Measurements from ENCODE around the gene CRIM1. TPM values are rescaled to one million over a fixed set of nuclear protein-coding genes. Genes with fewer than 3 reads are reported as not detected.

Gene CRIM1
- total and polyA plus RNA-seq, 2 experiments from 2014 or later, result 10.5 to 36.4 TPM

DNA sequence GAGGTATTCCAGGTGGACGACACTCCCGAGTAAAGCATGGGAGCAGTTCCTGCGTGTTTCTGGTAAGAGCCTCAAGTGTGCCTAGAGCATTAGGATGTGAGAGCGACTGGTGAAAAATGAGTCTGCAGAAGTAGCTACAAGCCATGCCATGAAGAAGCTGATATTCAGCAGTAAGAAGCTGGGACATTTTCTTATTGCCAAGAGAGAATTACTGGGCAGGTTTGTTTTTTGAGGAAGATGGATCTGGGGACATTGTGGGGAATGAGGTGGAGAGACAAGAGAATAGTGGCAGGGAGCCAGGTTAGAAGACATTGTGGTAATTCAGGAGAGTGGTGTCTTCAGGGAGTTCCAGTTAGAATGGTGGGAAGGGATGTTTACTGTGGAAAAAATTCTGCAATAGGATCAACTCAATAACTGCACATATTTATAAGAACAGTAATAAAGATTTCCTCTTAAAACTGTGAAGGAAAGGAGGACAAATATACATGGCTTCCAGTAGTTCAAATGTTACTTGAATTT lies 38.2 kb downstream of the CRIM1 start:
- Mint-ChIP-seq H3K9me3 (no peaks in the 10 kb centered on the region), H3K27me3 (ENCODE audit: insufficient read depth, low read depth, poor library complexity) (peaks cover 1% of the 10 kb centered on the region), H3K27ac (no peak overlapping the region; the same call in 1 of the 2 replicates), H3K4me1 (peaks cover 36% of the 10 kb centered on the region), H3K36me3 (ENCODE audit: low read depth) (no peaks in the 10 kb centered on the region; the same call in 2 of the 3 replicates), H3K4me3 (no peak overlapping the region)
- Histone ChIP-seq H3K9me2 (ENCODE audit: insufficient read depth) (no peaks in the 10 kb centered on the region), H3K27ac (ENCODE audit: low read depth) (no peak overlapping the region; the same call in 1 of the 2 replicates), H3K79me2 (replicated peaks; ENCODE audit: insufficient read depth) (peaks cover 94% of the 10 kb centered on the region), H3K36me3 (ENCODE audit: insufficient read depth) (no peaks in the 10 kb centered on the region), H2AFZ (no peak overlapping the region), H3F3A (replicated peaks; ENCODE audit: low read depth) (no peaks in the 10 kb centered on the region), H3K4me2 (no peak overlapping the region), H3K4me3 (no peak overlapping the region), H4K20me1 (replicated peaks; ENCODE audit: insufficient read depth) (no peaks in the 10 kb centered on the region; the same call in 1 of the 2 replicates), H3K4me1 (ENCODE audit: insufficient read depth) (peaks cover 67% of the 10 kb centered on the region), H3K27me3 (ENCODE audit: insufficient read depth) (no peaks in the 10 kb centered on the region)
- ATAC-seq (no peak), DNase-seq (ENCODE audit: low spot score) (no peak)
- TF ChIP-seq ZNF331 (CRISPR knock-in tag; IDR thresholded peaks at IDR 0.05; ENCODE audit: low read depth) (no peak), STAT1 (IDR thresholded peaks at IDR 0.05; ENCODE audit: unreplicated experiment) (no peak), EZH2phosphoT487 (IDR thresholded peaks at IDR 0.05; ENCODE audit: unreplicated experiment) (no peak), JUNB (IDR thresholded peaks at IDR 0.05; ENCODE audit: unreplicated experiment) (no peak), NANOG (IDR thresholded peaks at IDR 0.05; ENCODE audit: borderline replicate concordance) (no peak), ZNF114 (CRISPR knock-in tag; IDR thresholded peaks at IDR 0.05) (no peak), POLR2AphosphoS5 (IDR thresholded peaks at IDR 0.05; ENCODE audit: low read depth) (no peak), EZH2 (IDR thresholded peaks at IDR 0.05; ENCODE audit: low read depth, unreplicated experiment) (no peak), CREB1 (CRISPR knock-in tag; IDR thresholded peaks at IDR 0.05; ENCODE audit: low read depth) (no peak)
- TF ChIP-seq, protein P1, sequence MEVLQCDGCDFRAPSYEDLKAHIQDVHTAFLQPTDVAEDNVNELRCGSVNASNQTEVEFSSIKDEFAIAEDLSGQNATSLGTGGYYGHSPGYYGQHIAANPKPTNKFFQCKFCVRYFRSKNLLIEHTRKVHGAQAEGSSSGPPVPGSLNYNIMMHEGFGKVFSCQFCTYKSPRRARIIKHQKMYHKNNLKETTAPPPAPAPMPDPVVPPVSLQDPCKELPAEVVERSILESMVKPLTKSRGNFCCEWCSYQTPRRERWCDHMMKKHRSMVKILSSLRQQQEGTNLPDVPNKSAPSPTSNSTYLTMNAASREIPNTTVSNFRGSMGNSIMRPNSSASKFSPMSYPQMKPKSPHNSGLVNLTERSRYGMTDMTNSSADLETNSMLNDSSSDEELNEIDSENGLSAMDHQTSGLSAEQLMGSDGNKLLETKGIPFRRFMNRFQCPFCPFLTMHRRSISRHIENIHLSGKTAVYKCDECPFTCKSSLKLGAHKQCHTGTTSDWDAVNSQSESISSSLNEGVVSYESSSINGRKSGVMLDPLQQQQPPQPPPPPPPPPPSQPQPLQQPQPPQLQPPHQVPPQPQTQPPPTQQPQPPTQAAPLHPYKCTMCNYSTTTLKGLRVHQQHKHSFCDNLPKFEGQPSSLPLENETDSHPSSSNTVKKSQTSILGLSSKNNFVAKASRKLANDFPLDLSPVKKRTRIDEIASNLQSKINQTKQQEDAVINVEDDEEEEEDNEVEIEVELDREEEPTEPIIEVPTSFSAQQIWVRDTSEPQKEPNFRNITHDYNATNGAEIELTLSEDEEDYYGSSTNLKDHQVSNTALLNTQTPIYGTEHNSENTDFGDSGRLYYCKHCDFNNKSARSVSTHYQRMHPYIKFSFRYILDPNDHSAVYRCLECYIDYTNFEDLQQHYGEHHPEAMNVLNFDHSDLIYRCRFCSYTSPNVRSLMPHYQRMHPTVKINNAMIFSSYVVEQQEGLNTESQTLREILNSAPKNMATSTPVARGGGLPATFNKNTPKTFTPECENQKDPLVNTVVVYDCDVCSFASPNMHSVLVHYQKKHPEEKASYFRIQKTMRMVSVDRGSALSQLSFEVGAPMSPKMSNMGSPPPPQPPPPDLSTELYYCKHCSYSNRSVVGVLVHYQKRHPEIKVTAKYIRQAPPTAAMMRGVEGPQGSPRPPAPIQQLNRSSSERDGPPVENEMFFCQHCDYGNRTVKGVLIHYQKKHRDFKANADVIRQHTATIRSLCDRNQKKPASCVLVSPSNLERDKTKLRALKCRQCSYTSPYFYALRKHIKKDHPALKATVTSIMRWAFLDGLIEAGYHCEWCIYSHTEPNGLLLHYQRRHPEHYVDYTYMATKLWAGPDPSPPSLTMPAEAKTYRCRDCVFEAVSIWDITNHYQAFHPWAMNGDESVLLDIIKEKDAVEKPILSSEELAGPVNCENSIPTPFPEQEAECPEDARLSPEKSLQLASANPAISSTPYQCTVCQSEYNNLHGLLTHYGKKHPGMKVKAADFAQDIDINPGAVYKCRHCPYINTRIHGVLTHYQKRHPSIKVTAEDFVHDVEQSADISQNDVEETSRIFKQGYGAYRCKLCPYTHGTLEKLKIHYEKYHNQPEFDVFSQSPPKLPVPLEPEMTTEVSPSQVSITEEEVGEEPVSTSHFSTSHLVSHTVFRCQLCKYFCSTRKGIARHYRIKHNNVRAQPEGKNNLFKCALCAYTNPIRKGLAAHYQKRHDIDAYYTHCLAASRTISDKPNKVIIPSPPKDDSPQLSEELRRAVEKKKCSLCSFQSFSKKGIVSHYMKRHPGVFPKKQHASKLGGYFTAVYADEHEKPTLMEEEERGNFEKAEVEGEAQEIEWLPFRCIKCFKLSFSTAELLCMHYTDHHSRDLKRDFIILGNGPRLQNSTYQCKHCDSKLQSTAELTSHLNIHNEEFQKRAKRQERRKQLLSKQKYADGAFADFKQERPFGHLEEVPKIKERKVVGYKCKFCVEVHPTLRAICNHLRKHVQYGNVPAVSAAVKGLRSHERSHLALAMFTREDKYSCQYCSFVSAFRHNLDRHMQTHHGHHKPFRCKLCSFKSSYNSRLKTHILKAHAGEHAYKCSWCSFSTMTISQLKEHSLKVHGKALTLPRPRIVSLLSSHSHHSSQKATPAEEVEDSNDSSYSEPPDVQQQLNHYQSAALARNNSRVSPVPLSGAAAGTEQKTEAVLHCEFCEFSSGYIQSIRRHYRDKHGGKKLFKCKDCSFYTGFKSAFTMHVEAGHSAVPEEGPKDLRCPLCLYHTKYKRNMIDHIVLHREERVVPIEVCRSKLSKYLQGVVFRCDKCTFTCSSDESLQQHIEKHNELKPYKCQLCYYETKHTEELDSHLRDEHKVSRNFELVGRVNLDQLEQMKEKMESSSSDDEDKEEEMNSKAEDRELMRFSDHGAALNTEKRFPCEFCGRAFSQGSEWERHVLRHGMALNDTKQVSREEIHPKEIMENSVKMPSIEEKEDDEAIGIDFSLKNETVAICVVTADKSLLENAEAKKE (CRISPR knock-in tag; IDR thresholded peaks at IDR 0.05), result no peak
- TF ChIP-seq, protein P2, sequence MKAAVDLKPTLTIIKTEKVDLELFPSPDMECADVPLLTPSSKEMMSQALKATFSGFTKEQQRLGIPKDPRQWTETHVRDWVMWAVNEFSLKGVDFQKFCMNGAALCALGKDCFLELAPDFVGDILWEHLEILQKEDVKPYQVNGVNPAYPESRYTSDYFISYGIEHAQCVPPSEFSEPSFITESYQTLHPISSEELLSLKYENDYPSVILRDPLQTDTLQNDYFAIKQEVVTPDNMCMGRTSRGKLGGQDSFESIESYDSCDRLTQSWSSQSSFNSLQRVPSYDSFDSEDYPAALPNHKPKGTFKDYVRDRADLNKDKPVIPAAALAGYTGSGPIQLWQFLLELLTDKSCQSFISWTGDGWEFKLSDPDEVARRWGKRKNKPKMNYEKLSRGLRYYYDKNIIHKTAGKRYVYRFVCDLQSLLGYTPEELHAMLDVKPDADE (IDR thresholded peaks at IDR 0.05), result no peak
- TF ChIP-seq, protein P3, sequence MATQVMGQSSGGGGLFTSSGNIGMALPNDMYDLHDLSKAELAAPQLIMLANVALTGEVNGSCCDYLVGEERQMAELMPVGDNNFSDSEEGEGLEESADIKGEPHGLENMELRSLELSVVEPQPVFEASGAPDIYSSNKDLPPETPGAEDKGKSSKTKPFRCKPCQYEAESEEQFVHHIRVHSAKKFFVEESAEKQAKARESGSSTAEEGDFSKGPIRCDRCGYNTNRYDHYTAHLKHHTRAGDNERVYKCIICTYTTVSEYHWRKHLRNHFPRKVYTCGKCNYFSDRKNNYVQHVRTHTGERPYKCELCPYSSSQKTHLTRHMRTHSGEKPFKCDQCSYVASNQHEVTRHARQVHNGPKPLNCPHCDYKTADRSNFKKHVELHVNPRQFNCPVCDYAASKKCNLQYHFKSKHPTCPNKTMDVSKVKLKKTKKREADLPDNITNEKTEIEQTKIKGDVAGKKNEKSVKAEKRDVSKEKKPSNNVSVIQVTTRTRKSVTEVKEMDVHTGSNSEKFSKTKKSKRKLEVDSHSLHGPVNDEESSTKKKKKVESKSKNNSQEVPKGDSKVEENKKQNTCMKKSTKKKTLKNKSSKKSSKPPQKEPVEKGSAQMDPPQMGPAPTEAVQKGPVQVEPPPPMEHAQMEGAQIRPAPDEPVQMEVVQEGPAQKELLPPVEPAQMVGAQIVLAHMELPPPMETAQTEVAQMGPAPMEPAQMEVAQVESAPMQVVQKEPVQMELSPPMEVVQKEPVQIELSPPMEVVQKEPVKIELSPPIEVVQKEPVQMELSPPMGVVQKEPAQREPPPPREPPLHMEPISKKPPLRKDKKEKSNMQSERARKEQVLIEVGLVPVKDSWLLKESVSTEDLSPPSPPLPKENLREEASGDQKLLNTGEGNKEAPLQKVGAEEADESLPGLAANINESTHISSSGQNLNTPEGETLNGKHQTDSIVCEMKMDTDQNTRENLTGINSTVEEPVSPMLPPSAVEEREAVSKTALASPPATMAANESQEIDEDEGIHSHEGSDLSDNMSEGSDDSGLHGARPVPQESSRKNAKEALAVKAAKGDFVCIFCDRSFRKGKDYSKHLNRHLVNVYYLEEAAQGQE (IDR thresholded peaks at IDR 0.05; ENCODE audit: unreplicated experiment), result no peak
- TF ChIP-seq, protein P4, sequence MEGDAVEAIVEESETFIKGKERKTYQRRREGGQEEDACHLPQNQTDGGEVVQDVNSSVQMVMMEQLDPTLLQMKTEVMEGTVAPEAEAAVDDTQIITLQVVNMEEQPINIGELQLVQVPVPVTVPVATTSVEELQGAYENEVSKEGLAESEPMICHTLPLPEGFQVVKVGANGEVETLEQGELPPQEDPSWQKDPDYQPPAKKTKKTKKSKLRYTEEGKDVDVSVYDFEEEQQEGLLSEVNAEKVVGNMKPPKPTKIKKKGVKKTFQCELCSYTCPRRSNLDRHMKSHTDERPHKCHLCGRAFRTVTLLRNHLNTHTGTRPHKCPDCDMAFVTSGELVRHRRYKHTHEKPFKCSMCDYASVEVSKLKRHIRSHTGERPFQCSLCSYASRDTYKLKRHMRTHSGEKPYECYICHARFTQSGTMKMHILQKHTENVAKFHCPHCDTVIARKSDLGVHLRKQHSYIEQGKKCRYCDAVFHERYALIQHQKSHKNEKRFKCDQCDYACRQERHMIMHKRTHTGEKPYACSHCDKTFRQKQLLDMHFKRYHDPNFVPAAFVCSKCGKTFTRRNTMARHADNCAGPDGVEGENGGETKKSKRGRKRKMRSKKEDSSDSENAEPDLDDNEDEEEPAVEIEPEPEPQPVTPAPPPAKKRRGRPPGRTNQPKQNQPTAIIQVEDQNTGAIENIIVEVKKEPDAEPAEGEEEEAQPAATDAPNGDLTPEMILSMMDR (conservative IDR thresholded peaks at IDR 0.05; ENCODE audit: low read depth in 2 of 2), result no peak
